ENCODE results near the gene RPL13. TPM values are rescaled to one million over a fixed set of nuclear protein-coding genes. Genes with fewer than 3 reads are reported as not detected.

RPL13 gene
- total and polyA plus RNA-seq, 3 donors from 2014 or later = 1,947 to 3,862 (median 1,952) TPM

DNA sequence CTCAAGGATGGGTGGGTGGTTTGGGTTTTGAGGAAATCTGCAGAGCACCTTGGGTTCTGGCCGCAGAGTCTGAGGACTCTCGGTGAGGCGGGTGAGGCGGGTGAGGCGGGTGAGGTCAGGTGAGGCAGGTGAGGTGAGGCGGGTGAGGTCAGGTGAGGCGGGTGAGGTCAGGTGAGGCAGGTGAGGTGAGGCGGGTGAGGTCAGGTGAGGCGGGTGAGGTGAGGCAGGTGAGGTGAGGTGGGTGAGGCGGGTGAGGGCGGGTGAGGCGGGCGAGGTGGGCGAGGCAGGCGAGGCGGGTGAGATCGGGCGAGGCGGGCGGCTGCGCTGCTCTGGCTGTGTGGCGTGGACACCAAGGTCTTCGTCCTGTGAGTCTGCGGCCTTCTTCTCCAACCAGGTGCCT, 24.1 kb upstream of the RPL13 start:
- no peaks in the 10 kb centered on the region for H3K4me1 ChIP-seq
- TF ChIP-seq POLR2A (IDR thresholded peaks at IDR 0.05) = no peak
- H3K27me3 ChIP-seq = no peaks in the 10 kb centered on the region
- H3K36me3 ChIP-seq (ENCODE audit: low read depth, missing control alignments) = no peaks in the 10 kb centered on the region
- intact Hi-C loops (cut with DNase I; ENCODE audit: low total_unique reads) = no loop called here
- no peak overlapping the region for H3K4me3 ChIP-seq
- no peak for DNase-seq
- no peak overlapping the region for H3K27ac ChIP-seq
- no peaks in the 10 kb centered on the region for H3K9me3 ChIP-seq
- WGBS, 2 donors = 94 to 96% methylated on average over 24 of the region's 24 CpGs

DNA sequence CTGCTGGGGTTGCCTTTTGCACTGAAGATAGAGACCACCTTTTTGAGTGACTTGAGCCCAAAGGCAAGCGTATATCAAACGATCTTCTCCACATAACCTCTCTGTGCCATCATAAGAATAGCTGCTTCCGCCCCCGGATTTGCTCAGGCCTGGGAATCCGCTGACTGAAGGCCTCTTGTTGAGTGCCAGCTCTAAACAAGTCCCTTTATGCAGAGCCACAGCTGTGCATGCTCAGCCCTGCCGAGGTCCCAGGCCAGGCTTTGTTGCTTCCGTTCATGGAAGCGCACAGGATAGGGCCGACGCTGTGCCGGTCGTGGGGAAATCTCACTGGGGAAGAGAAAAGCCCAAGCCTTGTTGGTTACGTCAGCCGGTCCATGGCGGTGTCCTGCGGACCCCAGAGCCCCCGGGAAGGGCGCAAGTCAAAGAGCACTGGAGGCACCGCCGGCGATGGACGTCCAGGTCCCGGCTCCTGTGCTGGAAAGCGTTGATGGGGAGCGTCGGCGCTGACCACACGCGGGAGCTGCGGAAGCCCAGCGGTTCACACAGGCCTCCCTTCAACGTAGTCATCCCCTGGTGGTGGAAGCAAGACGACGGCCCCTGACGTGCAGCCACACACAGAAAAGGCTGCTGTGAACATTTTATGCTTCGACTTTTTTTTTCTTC, 23.5 kb upstream of the RPL13 start:
- Histone ChIP-seq H3K27ac (no peak overlapping the region), H3K4me3 (no peak overlapping the region), H3K9me3 (no peaks in the 10 kb centered on the region), H3K4me1 (no peaks in the 10 kb centered on the region), H3K27me3 (no peaks in the 10 kb centered on the region), H3K36me3 (ENCODE audit: low read depth, missing control alignments) (no peaks in the 10 kb centered on the region)
- TF ChIP-seq, protein P1, sequence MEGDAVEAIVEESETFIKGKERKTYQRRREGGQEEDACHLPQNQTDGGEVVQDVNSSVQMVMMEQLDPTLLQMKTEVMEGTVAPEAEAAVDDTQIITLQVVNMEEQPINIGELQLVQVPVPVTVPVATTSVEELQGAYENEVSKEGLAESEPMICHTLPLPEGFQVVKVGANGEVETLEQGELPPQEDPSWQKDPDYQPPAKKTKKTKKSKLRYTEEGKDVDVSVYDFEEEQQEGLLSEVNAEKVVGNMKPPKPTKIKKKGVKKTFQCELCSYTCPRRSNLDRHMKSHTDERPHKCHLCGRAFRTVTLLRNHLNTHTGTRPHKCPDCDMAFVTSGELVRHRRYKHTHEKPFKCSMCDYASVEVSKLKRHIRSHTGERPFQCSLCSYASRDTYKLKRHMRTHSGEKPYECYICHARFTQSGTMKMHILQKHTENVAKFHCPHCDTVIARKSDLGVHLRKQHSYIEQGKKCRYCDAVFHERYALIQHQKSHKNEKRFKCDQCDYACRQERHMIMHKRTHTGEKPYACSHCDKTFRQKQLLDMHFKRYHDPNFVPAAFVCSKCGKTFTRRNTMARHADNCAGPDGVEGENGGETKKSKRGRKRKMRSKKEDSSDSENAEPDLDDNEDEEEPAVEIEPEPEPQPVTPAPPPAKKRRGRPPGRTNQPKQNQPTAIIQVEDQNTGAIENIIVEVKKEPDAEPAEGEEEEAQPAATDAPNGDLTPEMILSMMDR (IDR thresholded peaks at IDR 0.05) = no peak
- no peak for TF ChIP-seq POLR2A (IDR thresholded peaks at IDR 0.05)
- no peak for DNase-seq
- intact Hi-C loops (cut with DNase I; ENCODE audit: low total_unique reads) = no loop called here
- 90 to 91% methylated on average over 33 to 36 of the region's 36 CpGs for WGBS, 2 donors

DNA sequence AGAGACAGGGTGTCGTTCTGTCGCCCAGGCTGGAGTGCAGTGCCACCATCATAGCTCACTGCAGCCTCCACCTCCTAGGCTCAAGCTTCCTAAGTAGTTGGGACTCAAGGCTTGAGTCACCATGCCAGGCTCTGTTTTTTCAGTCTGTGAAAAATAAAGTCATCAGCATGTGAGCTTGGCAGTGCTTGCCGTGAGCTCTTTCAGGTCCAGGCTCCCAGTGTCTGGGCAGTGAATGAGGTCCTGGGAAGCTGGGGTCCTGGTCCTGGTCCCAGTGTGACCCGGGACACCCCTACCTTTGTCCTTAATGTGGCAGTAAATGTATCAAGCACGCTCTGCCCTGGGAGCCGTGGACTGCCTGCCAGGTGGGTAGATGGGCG, 22.9 kb upstream of the RPL13 start:
- Histone ChIP-seq H3K4me3 (no peak overlapping the region), H3K36me3 (ENCODE audit: low read depth, missing control alignments) (no peaks in the 10 kb centered on the region), H3K9me3 (no peaks in the 10 kb centered on the region), H3K27ac (no peak overlapping the region), H3K4me1 (no peaks in the 10 kb centered on the region), H3K27me3 (no peaks in the 10 kb centered on the region)
- intact Hi-C loops (cut with DNase I; ENCODE audit: low total_unique reads) = no loop called here
- DNase-seq = no peak
- 94 to 96% methylated on average over 4 to 7 of the region's 7 CpGs for WGBS, 2 donors
- TF ChIP-seq, protein P1 (IDR thresholded peaks at IDR 0.05) = no peak
- no peak for TF ChIP-seq POLR2A (IDR thresholded peaks at IDR 0.05)

DNA sequence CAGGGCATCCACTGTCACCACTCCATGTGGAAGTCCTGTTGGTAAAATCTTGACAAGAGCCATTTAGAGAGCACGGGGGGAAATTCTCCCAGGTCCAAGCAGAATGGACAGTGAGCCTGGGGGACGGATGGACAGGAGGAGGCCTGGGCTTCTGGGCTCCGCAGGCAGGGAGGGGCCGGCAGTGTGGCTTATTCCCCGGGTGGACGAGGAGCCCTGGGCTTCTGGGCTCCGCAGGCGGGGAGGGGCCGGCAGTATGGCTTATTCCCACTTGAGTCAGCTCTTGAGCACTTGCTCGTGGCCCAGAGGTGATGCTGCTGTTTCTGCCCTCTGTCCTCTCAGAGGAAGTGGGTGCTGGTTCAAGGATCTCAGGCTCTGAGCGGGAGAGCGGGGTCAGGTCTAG, 22.2 kb upstream of the RPL13 start:
- WGBS, 2 donors = 93 to 95% methylated on average over 12 of the region's 12 CpGs
- H3K9me3 ChIP-seq = no peaks in the 10 kb centered on the region
- no peak for TF ChIP-seq POLR2A (IDR thresholded peaks at IDR 0.05)
- TF ChIP-seq, protein P1 (IDR thresholded peaks at IDR 0.05) = no peak
- no peaks in the 10 kb centered on the region for H3K4me1 ChIP-seq
- intact Hi-C loops (cut with DNase I; ENCODE audit: low total_unique reads) = no loop called here
- no peaks in the 10 kb centered on the region for H3K27me3 ChIP-seq
- no peak for DNase-seq
- no peaks in the 10 kb centered on the region for H3K36me3 ChIP-seq (ENCODE audit: low read depth, missing control alignments)
- H3K27ac ChIP-seq = no peak overlapping the region
- no peak overlapping the region for H3K4me3 ChIP-seq

DNA sequence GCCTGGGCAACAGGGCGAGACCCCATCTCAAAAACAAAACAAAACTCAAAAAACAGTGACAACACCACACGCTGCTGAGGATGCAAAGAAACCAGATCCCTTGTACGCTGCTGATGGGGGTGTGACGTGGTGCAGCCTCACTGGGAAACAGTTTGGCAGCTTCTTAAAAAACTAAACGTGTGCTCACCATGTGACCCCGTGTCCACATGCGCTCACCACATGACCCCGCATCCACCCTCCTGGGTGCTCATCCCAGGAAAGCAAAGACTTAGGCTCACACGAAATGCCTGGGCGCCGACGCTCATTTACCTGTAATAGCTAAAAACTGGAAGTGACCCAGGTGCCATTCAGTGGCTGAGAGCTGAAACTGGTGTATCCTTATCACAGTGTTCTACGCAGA, 19.9 kb upstream of the RPL13 start:
- Histone ChIP-seq H3K4me1 (no peaks in the 10 kb centered on the region), H3K27me3 (no peaks in the 10 kb centered on the region), H3K4me3 (no peak overlapping the region), H3K36me3 (ENCODE audit: low read depth, missing control alignments) (no peaks in the 10 kb centered on the region), H3K27ac (no peak overlapping the region), H3K9me3 (no peaks in the 10 kb centered on the region)
- DNase-seq = no peak
- no peak for TF ChIP-seq POLR2A (IDR thresholded peaks at IDR 0.05)
- TF ChIP-seq, protein P1 (IDR thresholded peaks at IDR 0.05) = no peak
- intact Hi-C loops (cut with DNase I; ENCODE audit: low total_unique reads) = no loop called here
- WGBS, 2 donors = 90 to 94% methylated on average over 12 to 13 of the region's 13 CpGs
